Measurements from ENCODE around the gene SLIT3. TPM values are rescaled to one million over a fixed set of nuclear protein-coding genes. Genes with fewer than 3 reads are reported as not detected.

SLIT3 gene
- polyA plus RNA-seq, 1 donor, result 18.3 TPM

DNA sequence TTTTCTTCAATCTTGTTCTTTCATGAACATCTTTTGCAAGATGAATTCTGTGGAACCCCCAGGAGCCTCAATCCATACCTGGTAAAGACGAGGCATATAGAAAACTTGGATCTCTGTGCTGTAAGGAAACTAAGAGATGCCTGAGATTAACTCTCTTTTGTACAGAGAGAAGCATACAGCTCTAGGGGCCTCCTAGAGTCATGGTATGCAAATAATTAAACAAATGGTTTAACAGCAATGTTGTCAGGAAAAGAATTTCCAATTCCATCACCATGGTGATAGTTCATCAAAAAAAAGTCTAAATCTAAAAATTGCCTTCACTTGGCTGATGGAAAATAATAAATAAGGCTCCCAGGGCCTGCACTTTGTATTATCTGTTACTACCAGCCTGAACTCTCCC lies 275.4 kb downstream of the SLIT3 start:
- WGBS (ENCODE audit: insufficient coverage, low lambda C conversion rate), result no CpG with 5 or more reads among the region's 1 CpG
- Histone ChIP-seq H3K27ac (ENCODE audit: low read length) (no peak overlapping the region), H3K4me3 (ENCODE audit: low read length) (no peak overlapping the region), H3K27me3 (ENCODE audit: control insufficient read depth, insufficient read depth, low read length) (peaks cover 3% of the 10 kb centered on the region), H3K36me3 (ENCODE audit: control insufficient read depth, insufficient read depth, low read length) (no peaks in the 10 kb centered on the region), H3K4me1 (ENCODE audit: control insufficient read depth, insufficient read depth, low read length) (no peaks in the 10 kb centered on the region), H3K9me3 (ENCODE audit: control insufficient read depth, low read depth, low read length) (no peaks in the 10 kb centered on the region)
- DNase-seq, result no peak

DNA sequence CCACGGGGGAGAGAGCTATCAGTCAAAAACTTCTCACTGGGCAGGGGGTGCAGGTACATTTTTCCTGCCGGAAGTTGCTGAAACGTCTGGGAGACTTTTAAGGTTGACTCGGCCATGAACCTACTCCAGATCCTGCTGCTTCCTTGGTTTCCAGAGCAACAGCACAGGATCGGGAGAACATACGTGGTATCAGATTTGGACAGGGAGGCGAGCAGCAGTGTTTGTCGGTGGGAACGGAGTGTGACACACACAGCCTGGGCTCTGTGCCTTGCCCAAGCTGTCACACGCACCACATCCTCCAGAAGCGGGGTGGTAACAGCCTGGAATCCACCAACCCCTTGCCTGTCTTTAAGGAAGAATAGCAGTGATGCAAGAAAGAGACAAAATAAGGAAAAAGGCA lies 276.5 kb downstream of the SLIT3 start:
- Histone ChIP-seq H3K36me3 (ENCODE audit: control insufficient read depth, insufficient read depth, low read length) (no peaks in the 10 kb centered on the region), H3K4me3 (ENCODE audit: low read length) (no peak overlapping the region), H3K27ac (ENCODE audit: low read length) (no peak overlapping the region), H3K27me3 (ENCODE audit: control insufficient read depth, insufficient read depth, low read length) (peaks cover 3% of the 10 kb centered on the region), H3K9me3 (ENCODE audit: control insufficient read depth, low read depth, low read length) (no peaks in the 10 kb centered on the region), H3K4me1 (ENCODE audit: control insufficient read depth, insufficient read depth, low read length) (no peaks in the 10 kb centered on the region)
- no peak for DNase-seq
- no CpG with 5 or more reads among the region's 11 CpGs for WGBS (ENCODE audit: insufficient coverage, low lambda C conversion rate)

GRCh38 chr5:169022718-169023117 lies 278.2 kb downstream of the SLIT3 start:
- no peak overlapping the region for H3K4me3 ChIP-seq (ENCODE audit: low read length)
- WGBS (ENCODE audit: insufficient coverage, low lambda C conversion rate), result 83% methylated on average over 1 of the region's 4 CpGs
- H3K4me1 ChIP-seq (ENCODE audit: control insufficient read depth, insufficient read depth, low read length), result no peaks in the 10 kb centered on the region
- no peak for DNase-seq
- H3K9me3 ChIP-seq (ENCODE audit: control insufficient read depth, low read depth, low read length), result no peaks in the 10 kb centered on the region
- peaks cover 3% of the 10 kb centered on the region for H3K27me3 ChIP-seq (ENCODE audit: control insufficient read depth, insufficient read depth, low read length)
- H3K27ac ChIP-seq (ENCODE audit: low read length), result no peak overlapping the region
- H3K36me3 ChIP-seq (ENCODE audit: control insufficient read depth, insufficient read depth, low read length), result no peaks in the 10 kb centered on the region

DNA sequence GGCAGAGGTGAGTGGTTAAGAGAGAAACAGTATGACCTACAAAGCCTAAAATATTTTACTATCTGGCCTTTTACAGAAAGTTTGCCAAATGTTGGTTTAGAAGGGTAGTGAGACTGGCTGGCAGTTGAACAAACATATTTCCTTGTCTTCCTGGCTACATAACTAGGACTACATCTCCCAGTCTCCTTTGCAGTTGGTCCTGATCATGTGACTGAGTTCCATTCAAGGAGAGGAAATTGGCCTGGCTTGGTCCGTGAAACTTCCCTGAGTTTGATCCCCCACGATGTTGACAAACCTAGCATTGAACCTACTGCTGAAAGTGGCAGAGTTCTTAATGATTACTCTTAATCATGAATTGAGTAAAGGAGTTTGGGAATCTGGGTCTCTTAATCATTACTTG lies 280.8 kb downstream of the SLIT3 start:
- Histone ChIP-seq H3K4me3 (ENCODE audit: low read length) (no peak overlapping the region), H3K36me3 (ENCODE audit: control insufficient read depth, insufficient read depth, low read length) (no peaks in the 10 kb centered on the region), H3K27ac (ENCODE audit: low read length) (no peak overlapping the region), H3K27me3 (ENCODE audit: control insufficient read depth, insufficient read depth, low read length) (peaks cover 5% of the 10 kb centered on the region), H3K9me3 (ENCODE audit: control insufficient read depth, low read depth, low read length) (no peaks in the 10 kb centered on the region), H3K4me1 (ENCODE audit: control insufficient read depth, insufficient read depth, low read length) (no peaks in the 10 kb centered on the region)
- no CpG with 5 or more reads among the region's 2 CpGs for WGBS (ENCODE audit: insufficient coverage, low lambda C conversion rate)
- peak; percentile 15 to 38 for DNase-seq

DNA sequence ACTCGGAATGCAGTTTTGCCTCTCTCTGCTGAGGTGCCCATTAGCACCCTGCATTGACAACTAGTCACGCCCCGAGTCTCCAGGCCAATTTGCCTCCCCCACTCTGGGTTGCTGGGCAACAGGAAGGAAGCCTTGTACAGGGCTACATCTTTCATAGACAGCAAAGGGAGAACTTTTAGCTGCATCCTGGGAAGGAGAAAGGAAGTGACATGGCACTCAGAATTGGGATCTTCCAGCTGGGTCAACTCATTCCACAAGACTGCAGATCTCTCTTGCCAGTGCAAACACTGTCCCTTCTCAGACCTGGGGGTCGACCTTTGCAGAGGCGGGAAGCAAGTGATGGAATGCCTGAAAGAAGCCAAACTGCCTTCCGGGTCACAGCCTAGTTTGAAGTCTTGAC lies 282.0 kb downstream of the SLIT3 start:
- Histone ChIP-seq H3K4me3 (ENCODE audit: low read length) (no peak overlapping the region), H3K36me3 (ENCODE audit: control insufficient read depth, insufficient read depth, low read length) (no peaks in the 10 kb centered on the region), H3K9me3 (ENCODE audit: control insufficient read depth, low read depth, low read length) (no peaks in the 10 kb centered on the region), H3K4me1 (ENCODE audit: control insufficient read depth, insufficient read depth, low read length) (no peaks in the 10 kb centered on the region), H3K27ac (ENCODE audit: low read length) (no peak overlapping the region), H3K27me3 (ENCODE audit: control insufficient read depth, insufficient read depth, low read length) (peaks cover 5% of the 10 kb centered on the region)
- DNase-seq, result no peak
- WGBS (ENCODE audit: insufficient coverage, low lambda C conversion rate), result no CpG with 5 or more reads among the region's 6 CpGs

- WGBS (ENCODE audit: insufficient coverage, low lambda C conversion rate), result 86% methylated on average over 1 of the region's 5 CpGs
- Histone ChIP-seq H3K27ac (ENCODE audit: low read length) (no peak overlapping the region), H3K36me3 (ENCODE audit: control insufficient read depth, insufficient read depth, low read length) (no peaks in the 10 kb centered on the region), H3K9me3 (ENCODE audit: control insufficient read depth, low read depth, low read length) (no peaks in the 10 kb centered on the region), H3K27me3 (ENCODE audit: control insufficient read depth, insufficient read depth, low read length) (peaks cover 3% of the 10 kb centered on the region), H3K4me1 (ENCODE audit: control insufficient read depth, insufficient read depth, low read length) (no peaks in the 10 kb centered on the region), H3K4me3 (ENCODE audit: low read length) (no peak overlapping the region)
- no peak for DNase-seq
These were observed 284.9 kb downstream of the SLIT3 start for GRCh38 chr5:169015991-169016390.

- Histone ChIP-seq H3K36me3 (ENCODE audit: control insufficient read depth, insufficient read depth, low read length) (no peaks in the 10 kb centered on the region), H3K4me3 (ENCODE audit: low read length) (no peak overlapping the region), H3K27ac (ENCODE audit: low read length) (no peak overlapping the region), H3K9me3 (ENCODE audit: control insufficient read depth, low read depth, low read length) (no peaks in the 10 kb centered on the region), H3K4me1 (ENCODE audit: control insufficient read depth, insufficient read depth, low read length) (no peaks in the 10 kb centered on the region), H3K27me3 (ENCODE audit: control insufficient read depth, insufficient read depth, low read length) (peaks cover 3% of the 10 kb centered on the region)
- DNase-seq, result no peak
- no CpG with 5 or more reads among the region's 1 CpG for WGBS (ENCODE audit: insufficient coverage, low lambda C conversion rate)
These were observed 287.1 kb downstream of the SLIT3 start for GRCh38 chr5:169013846-169014245.

DNA sequence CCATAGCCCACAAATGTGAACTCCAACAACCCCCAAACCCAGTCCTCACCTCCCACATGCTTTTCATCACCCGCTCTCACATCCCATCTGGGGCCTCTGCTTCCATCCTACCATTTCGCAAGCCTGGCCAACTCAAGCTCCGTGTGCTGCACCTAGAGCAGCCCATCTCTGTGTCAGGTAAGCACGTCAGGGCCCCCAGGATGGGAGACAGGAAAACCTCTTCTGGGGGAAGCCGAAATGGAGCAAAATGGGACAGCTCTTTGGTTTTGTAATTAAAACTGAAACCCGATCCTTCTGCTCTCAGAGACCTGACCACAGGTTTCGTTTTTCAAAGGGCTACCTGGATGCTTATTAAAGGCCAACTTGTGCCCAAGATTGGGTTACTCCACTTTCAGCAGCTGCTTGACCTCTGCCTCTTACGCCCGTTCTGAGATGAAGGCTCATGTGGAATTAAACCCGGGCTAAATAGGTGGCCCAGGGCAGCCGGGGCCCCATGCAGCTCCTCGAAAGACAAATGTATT lies 287.7 kb downstream of the SLIT3 start:
- no peaks in the 10 kb centered on the region for H3K9me3 ChIP-seq (ENCODE audit: control insufficient read depth, low read depth, low read length)
- H3K4me3 ChIP-seq (ENCODE audit: low read length), result no peak overlapping the region
- no peak for DNase-seq
- H3K27me3 ChIP-seq (ENCODE audit: control insufficient read depth, insufficient read depth, low read length), result peaks cover 5% of the 10 kb centered on the region
- WGBS (ENCODE audit: insufficient coverage, low lambda C conversion rate), result no CpG with 5 or more reads among the region's 12 CpGs
- H3K36me3 ChIP-seq (ENCODE audit: control insufficient read depth, insufficient read depth, low read length), result no peaks in the 10 kb centered on the region
- no peaks in the 10 kb centered on the region for H3K4me1 ChIP-seq (ENCODE audit: control insufficient read depth, insufficient read depth, low read length)
- H3K27ac ChIP-seq (ENCODE audit: low read length), result no peak overlapping the region

- no peaks in the 10 kb centered on the region for H3K9me3 ChIP-seq (ENCODE audit: control insufficient read depth, low read depth, low read length)
- no peaks in the 10 kb centered on the region for H3K4me1 ChIP-seq (ENCODE audit: control insufficient read depth, insufficient read depth, low read length)
- no peaks in the 10 kb centered on the region for H3K36me3 ChIP-seq (ENCODE audit: control insufficient read depth, insufficient read depth, low read length)
- H3K27me3 ChIP-seq (ENCODE audit: control insufficient read depth, insufficient read depth, low read length), result peaks cover 5% of the 10 kb centered on the region
- H3K27ac ChIP-seq (ENCODE audit: low read length), result no peak overlapping the region
- H3K4me3 ChIP-seq (ENCODE audit: low read length), result no peak overlapping the region
- WGBS (ENCODE audit: insufficient coverage, low lambda C conversion rate), result no CpG with 5 or more reads among the region's 4 CpGs
- DNase-seq, result no peak
These were observed 288.5 kb downstream of the SLIT3 start for GRCh38 chr5:169012450-169012849.

DNA sequence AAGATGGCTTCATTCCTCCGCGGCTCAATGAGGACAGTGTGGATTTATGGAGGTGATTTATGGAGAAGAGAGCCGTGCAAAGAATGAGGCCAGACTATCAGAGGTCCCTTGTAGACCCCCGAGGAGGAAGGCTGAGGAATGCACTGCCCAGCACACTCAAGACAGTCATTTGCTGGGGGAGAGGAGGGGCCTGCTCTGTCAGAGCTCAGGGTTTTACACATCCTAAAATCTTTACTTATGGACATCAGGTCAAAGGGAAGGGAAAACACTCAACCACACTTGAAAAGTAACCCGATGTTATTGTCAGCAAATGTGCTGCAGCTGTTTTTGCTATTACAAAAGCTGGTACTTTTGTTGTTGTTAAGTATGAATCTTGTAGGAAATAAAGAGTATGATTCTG lies 289.5 kb downstream of the SLIT3 start:
- peaks cover 2% of the 10 kb centered on the region for H3K27me3 ChIP-seq (ENCODE audit: control insufficient read depth, insufficient read depth, low read length)
- WGBS (ENCODE audit: insufficient coverage, low lambda C conversion rate), result no CpG with 5 or more reads among the region's 5 CpGs
- no peaks in the 10 kb centered on the region for H3K36me3 ChIP-seq (ENCODE audit: control insufficient read depth, insufficient read depth, low read length)
- no peak overlapping the region for H3K27ac ChIP-seq (ENCODE audit: low read length)
- H3K4me1 ChIP-seq (ENCODE audit: control insufficient read depth, insufficient read depth, low read length), result no peaks in the 10 kb centered on the region
- no peak for DNase-seq
- H3K4me3 ChIP-seq (ENCODE audit: low read length), result no peak overlapping the region
- no peaks in the 10 kb centered on the region for H3K9me3 ChIP-seq (ENCODE audit: control insufficient read depth, low read depth, low read length)

DNA sequence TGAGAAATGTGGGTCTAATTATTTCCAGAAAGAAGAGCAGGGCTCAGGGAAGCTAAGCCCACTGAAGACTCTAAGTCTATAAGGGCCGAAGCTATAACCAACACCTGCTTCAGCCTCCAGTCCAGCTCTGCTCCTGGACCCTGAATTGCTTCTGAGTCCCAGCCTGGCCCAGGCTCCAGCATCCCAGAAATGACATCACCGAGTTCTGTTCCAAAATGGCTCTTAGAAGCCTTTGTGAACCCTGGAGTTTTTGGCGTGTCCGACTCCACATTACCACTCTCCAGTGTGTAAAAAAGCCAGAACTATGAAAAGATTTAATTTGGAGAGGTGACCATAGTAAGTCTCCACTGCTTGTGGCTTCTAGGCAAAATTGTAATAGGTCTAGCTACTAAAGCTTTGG lies 289.9 kb downstream of the SLIT3 start:
- DNase-seq, result no peak
- no CpG with 5 or more reads among the region's 4 CpGs for WGBS (ENCODE audit: insufficient coverage, low lambda C conversion rate)
- H3K36me3 ChIP-seq (ENCODE audit: control insufficient read depth, insufficient read depth, low read length), result no peaks in the 10 kb centered on the region
- H3K4me1 ChIP-seq (ENCODE audit: control insufficient read depth, insufficient read depth, low read length), result no peaks in the 10 kb centered on the region
- H3K27me3 ChIP-seq (ENCODE audit: control insufficient read depth, insufficient read depth, low read length), result peaks cover 2% of the 10 kb centered on the region
- H3K4me3 ChIP-seq (ENCODE audit: low read length), result no peak overlapping the region
- no peak overlapping the region for H3K27ac ChIP-seq (ENCODE audit: low read length)
- H3K9me3 ChIP-seq (ENCODE audit: control insufficient read depth, low read depth, low read length), result no peaks in the 10 kb centered on the region

Measured in large intestine (tissue), 3 donors.